ENCODE data around the gene PAFAH2. TPM values are rescaled to one million over a fixed set of nuclear protein-coding genes. Genes with fewer than 3 reads are reported as not detected.

PAFAH2 gene
- total and polyA plus RNA-seq, 2 of the 13 experiments (the other 11 are each of a cell fraction or from before 2014, with no cell fraction given) = 6.9 to 9.4 TPM

- TF ChIP-seq TBL1XR1 (IDR thresholded peaks at IDR 0.05; ENCODE audit: borderline replicate concordance, low read length, partially characterized antibody) (no peak), ZNF230 (CRISPR knock-in tag; IDR thresholded peaks at IDR 0.05) (no peak), MTA3 (CRISPR knock-in tag; IDR thresholded peaks at IDR 0.05) (no peak), HNRNPK (IDR thresholded peaks at IDR 0.05; ENCODE audit: low read depth, low read length, poor library complexity, severe bottlenecking) (peak; percentile 4), MXI1 (IDR thresholded peaks at IDR 0.05; ENCODE audit: borderline replicate concordance, low read depth, low read length) (no peak), ZNF546 (CRISPR knock-in tag; conservative IDR thresholded peaks at IDR 0.05) (peak; percentile 49; the same call in 1 of the 2 replicates), ZNF563 (CRISPR knock-in tag; IDR thresholded peaks at IDR 0.05) (peak; percentile 42; the same call in 1 of the 2 replicates), ZC3H4 (CRISPR knock-in tag; IDR thresholded peaks at IDR 0.05; ENCODE audit: borderline replicate concordance) (peak; percentile 28; the same call in 1 of the 2 replicates), ZNF280B (CRISPR knock-in tag; IDR thresholded peaks at IDR 0.05; ENCODE audit: borderline replicate concordance) (no peak), ZNF549 (CRISPR knock-in tag; IDR thresholded peaks at IDR 0.05) (no peak), ZNF749 (CRISPR knock-in tag; IDR thresholded peaks at IDR 0.05; ENCODE audit: borderline replicate concordance) (no peak), ZSCAN20 (CRISPR knock-in tag; IDR thresholded peaks at IDR 0.05; ENCODE audit: borderline replicate concordance) (peak; percentile 70), BHLHE40 (IDR thresholded peaks at IDR 0.05; ENCODE audit: low read length) (no peak), NFYB (CRISPR knock-in tag; IDR thresholded peaks at IDR 0.05) (peak; percentile 92), RNF2 (conservative IDR thresholded peaks at IDR 0.05; ENCODE audit: low read depth) (peak; percentile 49; the same call in 1 of the 2 replicates), TAF1 (CRISPR knock-in tag; IDR thresholded peaks at IDR 0.05) (peak; percentile 58; the same call in 1 of the 2 replicates), ZNF414 (CRISPR knock-in tag; IDR thresholded peaks at IDR 0.05) (no peak), SRSF1 (optimal IDR thresholded peaks at IDR 0.05; ENCODE audit: low read depth, low read length) (peak; percentile 12), ARID5B (CRISPR knock-in tag; IDR thresholded peaks at IDR 0.05) (no peak), JDP2 (CRISPR knock-in tag; IDR thresholded peaks at IDR 0.05; ENCODE audit: borderline replicate concordance) (no peak), KLF15 (CRISPR knock-in tag; IDR thresholded peaks at IDR 0.05; ENCODE audit: borderline replicate concordance) (no peak)
- TF ChIP-seq, protein P1, sequence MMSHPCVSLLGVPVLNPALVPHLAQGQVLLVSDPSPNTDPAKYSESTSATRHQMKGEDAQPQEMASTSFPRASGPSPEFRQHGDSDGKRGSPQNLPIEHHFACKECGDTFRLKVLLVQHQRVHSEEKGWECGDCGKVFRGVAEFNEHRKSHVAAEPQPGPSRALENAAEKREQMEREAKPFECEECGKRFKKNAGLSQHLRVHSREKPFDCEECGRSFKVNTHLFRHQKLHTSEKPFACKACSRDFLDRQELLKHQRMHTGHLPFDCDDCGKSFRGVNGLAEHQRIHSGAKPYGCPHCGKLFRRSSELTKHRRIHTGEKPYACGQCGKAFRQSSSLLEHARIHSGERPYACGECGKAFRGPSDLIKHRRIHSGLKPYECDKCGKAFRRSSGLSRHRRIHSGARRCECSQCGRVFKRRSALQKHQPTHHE (CRISPR knock-in tag; IDR thresholded peaks at IDR 0.05; ENCODE audit: borderline replicate concordance) = no peak
Observed at GRCh38 chr1:26035203-26035958, 37.5 kb upstream of the PAFAH2 start (continued).
